Measurements from ENCODE around the gene LONP2. TPM values are rescaled to one million over a fixed set of nuclear protein-coding genes. Genes with fewer than 3 reads are reported as not detected.

The LONP2 gene
- polyA plus RNA-seq, 1 experiment: 34.1 TPM

DNA sequence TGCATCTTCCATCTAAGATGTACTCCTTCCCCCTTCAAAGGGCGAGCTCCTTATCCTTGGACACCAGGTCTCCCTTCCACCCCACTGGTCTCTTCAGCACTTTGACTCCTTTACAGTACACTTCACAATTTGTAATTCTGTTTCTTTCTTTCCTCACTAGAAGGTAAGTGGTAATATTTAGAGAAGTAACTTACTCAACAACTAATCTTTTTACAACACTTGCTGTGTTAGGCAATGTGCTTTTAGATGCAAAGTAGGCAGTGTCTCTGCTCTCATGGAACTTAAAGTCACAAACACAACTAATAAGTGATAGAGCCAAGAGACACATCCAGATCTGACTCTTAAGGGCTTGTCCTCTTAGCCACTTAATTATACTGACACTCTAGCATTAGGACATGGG is 134.7 kb downstream of the LONP2 start:
- H3K4me3 ChIP-seq (ENCODE audit: low read depth, low read length): no peak overlapping the region
- H3K36me3 ChIP-seq (ENCODE audit: control insufficient read depth, insufficient read depth, low read length): no peaks in the 10 kb centered on the region
- ChIA-PET POLR2A (no interaction called here), CTCF (interaction anchor here (1.0 kb wide), 1 partner anchor 244 kb away, joined by 3 read pairs; no protein-coding TSS in a partner anchor)
- no peaks in the 10 kb centered on the region for H3K27me3 ChIP-seq (ENCODE audit: control insufficient read depth, insufficient read depth, low read length)
- no peak for DNase-seq (ENCODE audit: low read depth)
- no peak for TF ChIP-seq CTCF (IDR thresholded peaks at IDR 0.05; ENCODE audit: insufficient read depth, low read depth, low read length)

DNA sequence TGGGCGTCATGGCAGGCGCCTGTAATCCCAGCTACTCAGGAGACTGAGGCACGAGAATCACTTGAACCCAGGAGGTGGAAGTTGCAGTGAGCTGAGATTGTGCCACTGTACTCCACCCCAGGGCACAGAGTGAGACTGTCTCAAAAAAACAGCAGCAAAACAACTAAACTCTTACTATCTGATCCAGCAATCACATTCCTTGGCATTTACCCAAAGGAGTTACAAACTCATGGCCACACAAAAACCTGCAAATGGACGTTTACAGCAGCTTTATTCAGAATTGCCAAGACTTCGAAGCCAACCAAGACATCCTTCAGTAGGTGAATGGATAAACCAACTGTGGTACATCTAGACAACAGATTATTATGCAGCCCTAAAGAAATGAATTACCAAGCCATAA is 137.1 kb downstream of the LONP2 start:
- CTCF ChIA-PET: no interaction called here
- Histone ChIP-seq H3K36me3 (ENCODE audit: control insufficient read depth, insufficient read depth, low read length) (no peaks in the 10 kb centered on the region), H3K27me3 (ENCODE audit: control insufficient read depth, insufficient read depth, low read length) (no peaks in the 10 kb centered on the region), H3K4me3 (ENCODE audit: low read depth, low read length) (no peak overlapping the region)
- DNase-seq (ENCODE audit: low read depth): no peak
- no peak for TF ChIP-seq CTCF (IDR thresholded peaks at IDR 0.05; ENCODE audit: insufficient read depth, low read depth, low read length)
- POLR2A ChIA-PET: no interaction called here

DNA sequence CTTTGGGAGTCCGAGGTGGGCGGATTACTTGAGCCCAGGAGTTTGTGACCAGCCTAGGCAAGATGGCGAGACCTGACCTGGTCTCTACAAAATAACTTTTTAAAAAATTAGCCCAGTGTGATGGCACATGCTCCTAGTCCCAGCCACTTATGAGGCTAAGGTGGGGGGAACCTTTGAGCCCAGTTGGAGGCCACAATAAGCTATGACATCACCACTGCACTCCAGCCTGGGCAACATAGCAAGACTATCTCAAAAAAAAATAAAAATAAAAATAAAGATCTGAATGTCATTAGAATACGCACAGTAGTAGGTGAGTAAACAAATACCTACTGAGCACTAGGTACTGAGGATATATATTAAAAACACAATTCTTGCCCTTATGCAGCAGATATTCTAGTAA is 138.0 kb downstream of the LONP2 start:
- no peaks in the 10 kb centered on the region for H3K27me3 ChIP-seq (ENCODE audit: control insufficient read depth, insufficient read depth, low read length)
- no peaks in the 10 kb centered on the region for H3K36me3 ChIP-seq (ENCODE audit: control insufficient read depth, insufficient read depth, low read length)
- no peak for DNase-seq (ENCODE audit: low read depth)
- H3K4me3 ChIP-seq (ENCODE audit: low read depth, low read length): no peak overlapping the region
- no peak for TF ChIP-seq CTCF (IDR thresholded peaks at IDR 0.05; ENCODE audit: insufficient read depth, low read depth, low read length)
- ChIA-PET CTCF (no interaction called here), POLR2A (no interaction called here)

DNA sequence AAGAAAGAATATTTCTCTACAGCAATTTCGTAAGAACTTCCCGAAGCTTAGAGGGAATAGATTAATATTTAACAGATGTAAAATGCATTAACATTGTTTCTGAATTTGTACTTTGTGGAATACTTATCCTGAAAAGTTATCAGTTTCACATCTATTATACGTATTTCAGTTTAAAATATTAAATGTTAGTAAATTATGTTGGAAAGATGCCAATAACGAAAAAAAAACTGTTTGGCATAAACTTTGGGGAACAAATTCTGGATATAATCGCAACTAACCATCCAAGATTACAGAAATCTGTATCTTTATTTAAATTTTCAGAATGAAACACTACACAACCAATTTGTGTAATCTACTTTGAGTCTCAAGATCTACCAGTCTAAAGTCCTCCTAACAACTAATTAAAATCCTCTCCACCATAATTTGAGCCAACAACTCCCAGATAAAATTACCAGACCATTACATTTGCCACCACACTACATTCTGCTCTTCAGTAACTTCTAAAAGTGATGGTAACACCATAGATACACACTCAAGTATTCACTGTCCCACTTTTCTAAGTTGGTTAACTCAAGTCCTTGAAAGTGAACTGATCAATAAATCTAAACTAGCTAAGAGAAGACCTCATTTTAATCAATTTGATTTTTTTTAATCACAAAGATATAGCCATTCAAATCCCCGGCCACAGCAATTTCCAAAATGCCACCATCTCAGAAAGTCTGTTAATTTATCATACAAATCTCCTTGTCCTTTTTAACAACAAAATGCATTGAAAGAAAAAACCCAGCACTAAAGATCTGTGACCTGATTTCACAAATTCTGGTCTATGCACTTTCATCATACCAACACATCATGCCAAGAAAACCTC is 139.1 kb downstream of the LONP2 start:
- CTCF ChIA-PET: interaction anchor here (0.9 to 1.6 kb wide), 2 partner anchors 240 to 245 kb away, joined by 3 to 7 read pairs; no protein-coding TSS in a partner anchor
- POLR2A ChIA-PET: interaction anchor here (0.6 to 0.7 kb wide), 2 partner anchors 123 to 1257 kb away, joined by 3 to 4 read pairs; no protein-coding TSS in a partner anchor
- no peaks in the 10 kb centered on the region for H3K36me3 ChIP-seq (ENCODE audit: control insufficient read depth, insufficient read depth, low read length)

More for the DNA sequence above, 139.1 kb downstream of the LONP2 start:
- Histone ChIP-seq H3K27me3 (ENCODE audit: control insufficient read depth, insufficient read depth, low read length) (no peaks in the 10 kb centered on the region), H3K4me3 (ENCODE audit: low read depth, low read length) (peak overlapping the region; percentile 83)
- TF ChIP-seq CTCF (IDR thresholded peaks at IDR 0.05; ENCODE audit: insufficient read depth, low read depth, low read length): no peak
- peak; percentile 25 for DNase-seq (ENCODE audit: low read depth)
